Thoracic aorta endothelial cell (primary cell): ENCODE measurements around the gene UQCRH. TPM values are rescaled to one million over a fixed set of nuclear protein-coding genes. Genes with fewer than 3 reads are reported as not detected.

ENCODE experiments used
- total RNA-seq: library from RNA; depleted of rRNA; stranded (reverse); fragments of >200 nt; gene quantifications from 2 replicates; pipeline ENCODE4 v1.2.3, GENCODE V29; 2012

Gene UQCRH
- 352 and 380 TPM in 2 replicates for total RNA-seq

GRCh38 chr1:46303038-46303871, at the start of gene UQCRH, which contains the start of gene LRRC41:
Gene UQCRH, plus strand, starts transcription at chr1:46303698. Its CDS starts 69 bp downstream, at chr1:46303767.
Gene LRRC41, minus strand, starts transcription at chr1:46303616. Its CDS starts 294 bp downstream, at chr1:46303322.

GRCh38 chr1:46340404-46341221, 37.1 kb downstream of the UQCRH start, which contains the start of gene NSUN4:
Gene NSUN4, plus strand, starts transcription at chr1:46340807. Its CDS starts 20 bp downstream, at chr1:46340827.

Other genes starting within 250 kb of the UQCRH start
- gene PIK3R3, start 171.1 kb upstream of the UQCRH start, total RNA-seq, result 13.2 and 13.7 TPM in 2 replicates
- 0.80 and 0.93 TPM in 2 replicates for gene TSPAN1, start 128.6 kb upstream of the UQCRH start, total RNA-seq
- gene P3R3URF, start 127.2 kb upstream of the UQCRH start, total RNA-seq, result not detected in 2 replicates
- gene POMGNT1, start 105.3 kb upstream of the UQCRH start, total RNA-seq, result 39.5 and 49.2 TPM in 2 replicates
- 1.2 and 4.6 TPM in 2 replicates for gene LURAP1, start 100.4 kb upstream of the UQCRH start, total RNA-seq
- gene RAD54L, start 55.9 kb upstream of the UQCRH start, total RNA-seq, result 7.3 and 11.1 TPM in 2 replicates
- gene LRRC41, start 82 bp upstream of the UQCRH start, total RNA-seq, result 65.7 and 75.7 TPM in 2 replicates
- 20.5 and 26.8 TPM in 2 replicates for gene NSUN4, start 37.1 kb downstream of the UQCRH start, total RNA-seq
- gene FAAH, start 90.6 kb downstream of the UQCRH start, total RNA-seq, result 0.27 and 0.50 TPM in 2 replicates
- not detected in 2 replicates for gene DMBX1, start 186.1 kb downstream of the UQCRH start, total RNA-seq
- gene KNCN, start 247.9 kb downstream of the UQCRH start, total RNA-seq, result not detected in 2 replicates